HG03460 (cell line): Measurements from ENCODE around the gene CATSPERD.
"Not testable (repeated sequence)": the region's sequence is repeated elsewhere in the genome, so short reads cannot be mapped to it uniquely, and the experiment has no call there.

ENCODE experiments used
- ATAC-seq: cut with Tn5 transposase; IDR thresholded peaks from one replicate; pipeline ENCODE4 v1.9.1; 2021; ENCODE audit not compliant: unreplicated experiment

CATSPERD gene

GRCh38 chr19:5684694-5685430 lies 35.6 kb upstream of the CATSPERD start:
- ATAC-seq = no peak

- no peak for ATAC-seq
Measured at GRCh38 chr19:5686326-5686646, 34.2 kb upstream of the CATSPERD start.

- peak; percentile 59 for ATAC-seq
Measured at GRCh38 chr19:5686647-5687359, 33.6 kb upstream of the CATSPERD start.

- no peak for ATAC-seq
Measured at GRCh38 chr19:5687360-5688198, 32.9 kb upstream of the CATSPERD start.

GRCh38 chr19:5688262-5688881 lies 32.1 kb upstream of the CATSPERD start:
- not testable (repeated sequence) for ATAC-seq

- ATAC-seq = peak; percentile 43
Measured at GRCh38 chr19:5690125-5690954, 30.1 kb upstream of the CATSPERD start, which contains the start of gene RPL36. Gene RPL36 (plus strand): TSS chr19:5690295. CDS start chr19:5690508, 213 bp downstream.

- no peak for ATAC-seq
Measured at GRCh38 chr19:5690955-5691821, 29.2 kb upstream of the CATSPERD start.

- no peak for ATAC-seq
Measured at GRCh38 chr19:5691822-5692722, 28.4 kb upstream of the CATSPERD start.

GRCh38 chr19:5692723-5693194 lies 27.7 kb upstream of the CATSPERD start:
- ATAC-seq = no peak

GRCh38 chr19:5693195-5694166 lies 27.0 kb upstream of the CATSPERD start:
- ATAC-seq = no peak

- ATAC-seq = no peak
Measured at GRCh38 chr19:5694167-5694955, 26.1 kb upstream of the CATSPERD start.

- no peak for ATAC-seq
Measured at GRCh38 chr19:5694956-5695648, 25.3 kb upstream of the CATSPERD start.

- no peak for ATAC-seq
Measured at GRCh38 chr19:5695649-5696195, 24.7 kb upstream of the CATSPERD start.

- ATAC-seq = no peak
Measured at GRCh38 chr19:5696196-5697021, 24.0 kb upstream of the CATSPERD start.
